CD4-positive, alpha-beta T cell treated with Interleukin-15 for 1 hour (primary cell): ENCODE results near the gene SKP2.
"Not testable (repeated sequence)": the region's sequence is repeated elsewhere in the genome, so short reads cannot be mapped to it uniquely, and the experiment has no call there.

Experiments
- DNase-seq: peaks from one replicate; pipeline ENCODE4 v3.0.0-alpha.2; 2020

SKP2 gene

GRCh38 chr5:36158144-36158543, 6.2 kb downstream of the SKP2 start:
- DNase-seq = no peak

DNA sequence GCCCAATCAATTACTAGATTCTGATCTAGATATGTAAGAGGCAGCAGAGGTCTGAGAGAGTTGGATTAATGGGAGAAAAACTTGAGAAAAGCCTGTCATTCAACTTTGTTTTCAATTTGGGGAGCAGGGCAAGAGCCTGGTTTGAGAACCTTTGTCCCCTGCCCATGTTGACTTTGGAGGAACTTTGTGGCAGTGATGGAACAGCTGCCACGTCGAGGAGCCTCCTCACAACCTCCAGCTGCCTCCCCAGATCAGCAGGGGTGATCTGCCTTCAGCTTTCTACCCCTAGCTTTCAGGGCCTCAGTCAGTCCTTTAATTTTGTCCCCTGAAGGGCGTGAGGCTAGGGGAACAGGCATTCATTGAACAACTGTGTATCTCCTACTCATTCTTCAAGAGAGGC, 8.7 kb downstream of the SKP2 start:
- no peak for DNase-seq

GRCh38 chr5:36161361-36161760, 9.4 kb downstream of the SKP2 start:
- no peak for DNase-seq

- DNase-seq = no peak
Measured at GRCh38 chr5:36162810-36163486, 11.0 kb downstream of the SKP2 start.

GRCh38 chr5:36164461-36164860, 12.6 kb downstream of the SKP2 start:
- no peak for DNase-seq

DNA sequence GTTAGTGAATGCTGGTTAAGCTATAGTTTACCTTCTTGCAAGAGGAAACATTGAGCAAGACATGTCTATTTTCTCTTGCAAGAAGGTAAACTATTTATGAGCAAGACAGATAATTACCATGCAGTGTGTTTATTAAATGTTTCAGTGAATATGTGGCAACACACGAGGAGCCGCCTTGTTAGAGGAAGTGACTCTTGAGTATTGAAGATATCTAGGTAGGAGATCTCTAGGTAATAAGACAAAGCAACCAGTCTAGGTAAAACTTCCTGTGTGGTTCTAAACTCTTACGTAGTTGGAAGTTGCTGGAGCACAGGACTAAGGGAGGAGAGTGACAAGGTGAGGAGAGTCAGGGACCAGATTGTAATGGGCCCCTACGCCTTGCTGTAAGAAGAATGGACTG, 16.8 kb downstream of the SKP2 start:
- DNase-seq = no peak

DNA sequence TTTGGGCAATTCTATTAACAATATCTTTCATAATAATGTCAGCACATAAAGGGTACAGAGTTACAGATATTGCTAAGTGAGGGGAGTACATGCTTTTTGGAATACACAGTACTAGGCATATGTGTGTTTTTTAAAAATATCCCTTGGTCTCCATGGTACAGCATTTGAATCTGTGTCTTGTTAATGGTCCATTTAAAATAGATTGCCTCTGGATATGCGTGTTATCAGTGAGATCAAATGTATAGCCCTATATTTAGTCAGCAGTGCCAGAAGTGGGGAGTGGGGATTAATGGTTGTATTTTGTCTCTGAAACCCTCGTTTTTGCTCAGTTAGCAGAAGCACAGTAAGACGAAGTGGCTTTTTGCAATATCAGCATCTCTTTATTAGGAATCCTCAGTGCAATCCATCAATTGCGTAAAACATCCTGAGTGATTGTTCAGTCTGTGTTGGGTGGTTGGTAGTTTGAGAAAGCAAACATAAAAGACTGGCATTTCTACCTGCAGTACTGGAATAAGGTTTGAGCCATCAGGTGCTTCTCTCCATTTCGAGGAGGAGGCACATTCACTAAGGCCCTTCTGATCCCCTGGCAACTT, 19.0 kb downstream of the SKP2 start:
- DNase-seq = no peak

DNA sequence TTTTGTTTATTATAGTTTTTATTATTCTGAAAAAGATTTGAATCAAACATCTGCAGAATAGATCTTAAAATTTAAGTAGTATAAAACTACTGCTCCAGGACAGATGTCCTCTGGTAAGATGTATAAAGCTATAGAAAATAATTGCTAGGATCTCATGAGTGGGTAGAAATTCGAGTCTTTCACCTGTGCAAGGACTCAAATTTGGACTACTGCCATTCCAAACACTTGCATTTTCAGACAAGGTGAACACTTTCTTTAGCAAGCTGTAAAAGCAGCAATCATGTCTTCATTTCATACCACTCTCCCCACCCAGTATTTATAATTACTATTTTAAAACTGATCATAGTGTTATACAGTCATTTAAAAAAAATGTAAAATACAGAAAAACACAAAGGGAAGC, 20.7 kb downstream of the SKP2 start:
- DNase-seq = no peak

DNA sequence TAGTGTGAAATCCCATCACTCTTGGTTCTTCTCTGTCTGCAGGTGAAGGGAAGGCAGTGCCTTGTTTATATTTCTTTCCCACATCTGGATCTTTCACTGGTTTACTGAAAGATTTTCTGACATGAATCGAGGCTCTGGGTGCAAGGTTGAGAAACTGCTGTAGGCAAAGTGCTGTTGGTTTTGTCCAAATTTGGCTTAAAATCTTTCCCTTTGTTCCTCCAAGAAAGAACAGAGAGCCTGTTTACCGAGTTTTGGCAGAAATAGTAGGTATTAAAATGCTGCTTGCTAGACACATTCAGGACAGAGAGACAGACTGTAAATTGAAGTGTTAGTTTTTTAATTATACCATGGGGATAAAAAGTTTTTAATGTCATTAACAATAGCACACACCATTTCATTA, 21.5 kb downstream of the SKP2 start:
- DNase-seq = no peak

DNA sequence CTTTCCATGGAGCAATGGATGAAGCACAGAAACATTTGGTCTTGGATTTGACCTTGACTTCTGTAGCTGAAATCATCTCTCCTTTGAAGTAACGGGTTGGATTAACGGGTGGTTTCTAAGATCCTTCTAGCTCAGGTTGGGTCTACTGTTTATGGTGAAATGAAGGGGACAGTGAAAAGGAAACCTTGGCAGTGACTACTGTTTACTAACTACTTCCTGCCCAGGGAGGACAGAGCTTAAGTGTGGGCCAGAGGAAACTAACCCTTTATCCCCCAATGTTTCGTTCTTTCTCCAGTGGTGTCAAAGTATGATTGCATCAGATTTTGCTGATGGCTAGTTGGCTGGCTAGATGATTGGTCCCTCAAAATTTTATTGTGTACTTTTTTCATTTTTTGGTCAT, 22.2 kb downstream of the SKP2 start:
- DNase-seq = no peak

DNA sequence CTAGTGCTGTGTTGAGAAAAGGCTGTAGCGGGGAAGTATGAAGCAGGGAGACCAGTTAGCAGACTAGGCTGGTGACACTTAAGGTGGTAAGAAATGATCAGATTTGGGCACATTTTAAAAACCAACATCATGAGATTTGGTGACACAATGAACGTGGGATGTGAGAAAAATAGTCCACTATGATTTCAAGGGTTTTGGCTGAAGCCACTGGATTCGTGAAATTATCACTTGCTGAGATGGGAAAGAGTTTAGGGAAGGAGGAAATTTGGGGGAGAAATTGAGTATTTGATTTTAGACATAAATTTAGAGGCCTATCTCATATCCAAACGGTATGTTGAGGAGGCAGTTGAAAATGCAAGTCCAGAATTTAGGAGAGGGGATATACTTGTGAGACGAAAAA, 23.1 kb downstream of the SKP2 start:
- DNase-seq = no peak

GRCh38 chr5:36177154-36177553, 25.2 kb downstream of the SKP2 start:
- DNase-seq = no peak

DNA sequence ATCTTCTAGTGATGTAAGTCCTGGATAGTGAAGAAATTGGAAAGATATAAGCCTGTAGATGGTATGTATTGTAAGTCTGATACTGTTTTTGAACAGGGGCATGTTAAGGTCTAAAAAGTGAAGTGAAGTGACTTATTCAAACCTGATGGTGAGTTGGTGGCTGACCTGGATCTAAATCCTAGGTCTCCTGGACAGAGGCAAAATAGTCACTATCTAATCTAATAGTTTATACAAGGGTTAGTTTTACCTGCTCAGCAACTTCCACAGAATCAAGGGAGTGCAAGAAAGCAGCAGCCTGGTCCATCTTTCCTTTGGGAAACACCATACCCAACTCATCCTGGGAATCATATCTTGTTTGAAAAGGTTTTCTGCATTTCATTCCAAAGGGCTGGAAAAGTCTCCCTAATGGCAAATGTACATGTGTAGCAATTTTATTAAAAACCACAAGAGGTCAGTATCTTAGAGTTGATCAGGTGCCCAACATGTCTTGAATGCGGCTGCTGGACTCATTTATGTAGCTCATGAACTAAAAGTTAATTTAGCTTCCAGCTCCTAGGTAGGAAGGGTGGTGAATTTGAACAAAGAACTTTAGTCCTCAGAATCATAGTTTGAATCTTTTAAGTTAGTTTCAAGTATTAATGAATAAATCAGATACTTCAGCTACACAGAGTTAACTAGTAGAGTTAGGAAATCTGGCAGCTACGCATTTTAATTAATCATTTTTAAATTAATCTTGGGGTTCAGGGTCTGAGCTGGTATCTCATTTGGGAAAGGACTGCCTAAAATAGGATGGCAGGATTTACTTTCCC, 26.0 kb downstream of the SKP2 start:
- DNase-seq = no peak

DNA sequence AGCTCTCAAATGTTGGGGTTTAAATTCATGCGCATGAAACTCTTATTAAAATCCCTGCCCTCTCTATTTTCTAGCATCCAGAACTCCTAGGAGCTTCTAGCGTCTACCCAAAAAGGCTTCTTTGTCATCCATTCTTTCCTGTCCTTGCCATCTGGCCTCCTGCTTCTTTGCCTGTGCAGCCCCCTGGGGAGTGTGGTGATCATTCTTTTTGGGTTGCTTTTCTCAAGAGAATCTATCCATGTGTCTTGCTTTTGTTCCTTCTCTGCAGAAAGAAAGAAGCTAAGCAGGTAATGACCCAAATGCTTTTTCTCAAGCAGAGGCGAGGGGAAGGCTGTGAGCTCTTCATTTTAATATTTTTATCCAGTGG, 26.6 kb downstream of the SKP2 start:
- DNase-seq = no peak

DNA sequence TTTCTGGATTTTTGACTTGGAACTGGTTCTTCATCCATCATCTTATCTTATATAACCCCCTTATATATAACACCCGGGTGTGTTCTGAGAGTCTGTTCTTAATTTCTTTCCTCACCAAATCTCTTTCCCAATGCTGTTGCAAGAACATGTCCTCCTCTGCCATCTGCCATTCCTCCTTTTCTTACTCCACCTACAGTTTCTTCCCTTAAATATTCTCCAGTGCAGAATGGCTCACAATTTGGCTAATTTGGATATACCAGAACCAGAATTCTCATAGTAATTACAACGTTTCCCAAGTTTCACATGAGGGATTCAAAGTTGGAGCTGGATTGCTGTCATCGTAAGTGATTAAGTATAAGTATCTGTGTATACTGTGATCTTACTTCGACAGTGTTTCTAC, 28.0 kb downstream of the SKP2 start:
- no peak for DNase-seq

GRCh38 chr5:36180556-36181350, 28.8 kb downstream of the SKP2 start:
- no peak for DNase-seq

DNA sequence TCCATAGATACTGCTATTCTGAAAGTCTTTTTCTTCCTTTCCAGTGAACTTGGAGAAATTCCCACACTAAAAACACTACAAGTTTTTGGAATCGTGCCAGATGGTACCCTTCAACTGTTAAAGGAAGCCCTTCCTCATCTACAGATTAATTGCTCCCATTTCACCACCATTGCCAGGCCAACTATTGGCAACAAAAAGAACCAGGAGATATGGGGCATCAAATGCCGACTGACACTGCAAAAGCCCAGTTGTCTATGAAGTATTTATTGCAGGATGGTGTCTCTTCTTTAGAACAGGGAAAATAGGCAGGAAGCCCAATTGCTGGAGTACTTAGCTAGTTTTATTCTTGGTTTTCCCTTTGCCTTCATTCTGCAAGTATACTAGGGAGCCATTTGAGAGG, 29.9 kb downstream of the SKP2 start:
- no peak for DNase-seq

DNA sequence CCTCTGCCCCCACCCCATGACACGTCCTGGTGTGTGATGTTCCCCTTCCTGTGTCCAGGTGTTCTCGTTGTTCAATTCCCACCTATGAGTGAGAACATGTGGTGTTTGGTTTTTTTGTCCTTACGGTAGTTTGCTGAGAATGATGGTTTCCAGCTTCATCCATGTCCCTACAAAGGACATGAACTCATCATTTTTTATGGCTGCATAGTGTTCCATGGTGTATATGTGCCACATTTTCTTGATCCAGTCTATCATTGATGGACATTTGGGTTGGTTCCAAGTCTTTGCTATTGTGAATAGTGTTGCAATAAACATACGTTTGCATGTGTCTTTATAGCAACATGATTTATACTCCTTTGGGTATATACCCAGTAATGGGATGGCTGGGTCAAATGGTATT, 32.5 kb downstream of the SKP2 start:
- not testable (repeated sequence) for DNase-seq

DNA sequence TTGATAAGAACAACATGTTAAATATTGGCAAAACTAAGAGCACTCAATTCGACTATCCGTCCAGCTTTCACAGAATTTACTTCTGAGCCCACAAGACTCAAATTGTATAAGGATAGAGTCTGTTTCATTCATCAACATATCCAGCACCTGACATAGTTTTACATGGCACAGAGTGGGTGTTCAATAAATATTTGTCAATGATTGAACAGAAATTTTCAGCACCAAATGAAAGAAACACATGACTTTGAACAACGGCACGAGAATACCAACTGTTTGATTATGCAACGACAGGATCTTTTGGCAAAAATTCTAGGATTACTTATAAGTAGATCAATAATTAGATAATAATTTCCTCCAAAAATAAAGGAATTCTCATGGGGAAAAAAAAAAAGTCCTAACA, 41.8 kb downstream of the SKP2 start:
- DNase-seq = no peak

GRCh38 chr5:36198281-36198680, 46.4 kb downstream of the SKP2 start:
- DNase-seq = no peak

GRCh38 chr5:36198783-36199182, 46.9 kb downstream of the SKP2 start:
- not testable (repeated sequence) for DNase-seq

- DNase-seq = no peak
Measured at GRCh38 chr5:36199620-36200019, 47.7 kb downstream of the SKP2 start.

- DNase-seq = no peak
Measured at GRCh38 chr5:36200513-36200912, 48.6 kb downstream of the SKP2 start.
